Daoy (cell line): ENCODE results near the gene ADAMTS2. TPM values are rescaled to one million over a fixed set of nuclear protein-coding genes. Genes with fewer than 3 reads are reported as not detected.

Source experiments
- DNase-seq: peaks from one replicate; pipeline ENCODE4 v3.0.0-alpha.2; 2015; ENCODE audit warnings: low read depth
- total RNA-seq: library from RNA; depleted of rRNA; stranded (reverse); fragments of >200 nt; shearing (Covaris generic); gene quantifications from 2 replicates; pipeline ENCODE4 v1.2.3, GENCODE V29; 2014

Gene ADAMTS2
- total RNA-seq, 1 experiment from 2014 or later, result 0.46 TPM

DNA sequence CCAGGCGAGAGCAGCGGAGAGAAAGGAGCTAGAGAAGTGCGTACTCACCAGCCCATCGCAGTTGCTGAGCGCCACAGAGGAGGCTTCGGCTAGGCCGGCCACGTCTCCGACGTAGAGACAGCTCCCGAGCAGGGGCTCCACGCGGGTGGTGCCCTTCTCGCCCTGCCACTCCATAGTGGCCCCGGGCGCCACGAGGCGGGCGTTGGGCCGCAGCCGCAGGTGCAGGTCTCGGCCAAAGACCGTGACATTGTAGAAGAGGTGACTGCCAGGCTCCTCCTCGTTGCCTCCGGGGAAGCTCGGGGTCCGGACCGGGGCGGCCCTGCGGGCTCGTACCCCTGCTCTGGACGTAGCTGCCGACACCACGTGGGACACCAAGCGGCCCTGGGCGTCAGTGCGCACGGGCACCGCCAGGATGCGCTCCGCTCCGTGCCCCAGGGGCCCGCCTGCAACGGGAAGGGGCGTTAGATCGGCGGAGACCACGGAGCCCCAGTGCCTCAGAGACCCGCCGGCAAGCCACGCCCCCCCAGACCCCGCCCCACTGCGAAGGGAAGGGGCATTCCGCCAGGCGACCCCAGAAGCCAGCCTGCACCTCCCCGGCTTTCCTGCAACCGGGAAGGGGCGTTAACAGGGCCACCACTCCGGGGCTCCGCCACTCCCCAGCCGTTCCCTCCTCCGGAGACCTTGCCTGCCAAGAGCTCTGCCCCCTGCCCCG lies 1.4 kb downstream of the ADAMTS2 start:
- DNase-seq, result peak; percentile 23

DNA sequence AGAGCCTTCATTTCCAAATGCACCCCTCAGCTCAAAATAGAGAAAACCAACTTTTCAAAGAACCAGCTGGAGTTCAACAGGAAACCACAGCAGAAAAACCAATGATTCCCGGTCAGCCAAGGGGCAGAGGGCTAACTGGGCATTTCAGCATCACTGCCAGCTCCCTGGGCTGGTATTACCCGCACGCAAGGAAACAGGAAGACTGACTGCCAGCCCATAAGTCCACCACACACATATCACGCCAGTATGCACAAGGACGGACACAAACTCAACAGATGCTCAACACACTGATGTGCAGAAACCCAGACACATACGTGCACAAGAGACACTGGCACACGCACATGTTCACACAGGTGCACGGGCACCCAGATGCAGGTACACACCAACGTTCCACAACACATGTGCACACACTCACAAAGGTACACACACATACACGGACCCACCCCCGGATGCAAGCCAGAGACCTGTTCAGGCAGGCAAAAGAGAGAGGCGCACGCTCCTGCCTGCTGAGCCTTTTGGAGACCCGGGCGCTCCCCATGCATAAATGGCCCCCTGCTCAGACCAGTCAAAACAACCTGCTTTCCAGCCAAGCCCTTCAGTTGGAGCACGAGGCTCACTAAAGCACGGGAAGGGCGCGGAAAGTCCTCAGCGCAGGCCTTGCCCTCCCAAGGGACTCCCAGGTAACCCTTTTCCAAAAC lies 2.1 kb downstream of the ADAMTS2 start:
- no peak for DNase-seq

DNA sequence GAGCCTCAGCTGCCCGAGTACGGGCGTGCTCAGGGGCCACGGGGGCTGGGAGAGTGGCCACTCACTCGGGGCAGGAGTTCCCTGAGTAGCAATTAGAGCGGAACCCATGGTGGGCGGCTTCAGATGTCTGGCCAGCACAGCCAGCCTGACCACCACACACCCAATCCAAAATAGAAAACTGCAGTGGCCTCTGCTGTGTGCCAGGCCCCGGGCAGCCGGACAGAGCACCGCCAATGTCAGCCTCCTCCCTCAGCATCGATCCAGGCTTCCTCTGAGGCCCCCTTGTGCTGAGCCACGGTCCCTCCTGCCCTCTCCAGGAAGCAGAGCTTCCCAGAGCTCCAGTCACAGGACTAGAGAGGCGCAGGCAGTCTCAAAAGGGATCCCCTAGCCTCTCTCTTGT lies 2.7 kb downstream of the ADAMTS2 start:
- DNase-seq, result no peak

DNA sequence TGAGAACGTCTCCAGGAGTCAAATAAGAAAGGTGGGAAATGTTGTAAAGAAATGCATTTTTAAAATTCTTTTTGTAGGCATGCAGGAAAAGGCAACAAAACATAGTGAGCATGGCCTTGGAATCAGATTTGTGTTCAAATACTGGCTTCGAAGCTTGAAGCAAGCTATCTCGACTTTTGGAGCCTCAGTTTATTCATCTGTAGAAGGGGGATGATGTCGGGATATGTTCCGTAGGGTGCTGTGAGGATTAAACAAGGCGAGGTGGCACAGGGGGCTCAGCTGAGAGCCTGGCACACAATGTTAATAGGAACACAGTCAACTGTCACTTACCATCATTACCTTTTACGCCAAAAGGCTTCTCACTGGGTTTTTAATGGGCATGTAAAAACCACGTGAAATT lies 4.8 kb downstream of the ADAMTS2 start:
- DNase-seq, result no peak

DNA sequence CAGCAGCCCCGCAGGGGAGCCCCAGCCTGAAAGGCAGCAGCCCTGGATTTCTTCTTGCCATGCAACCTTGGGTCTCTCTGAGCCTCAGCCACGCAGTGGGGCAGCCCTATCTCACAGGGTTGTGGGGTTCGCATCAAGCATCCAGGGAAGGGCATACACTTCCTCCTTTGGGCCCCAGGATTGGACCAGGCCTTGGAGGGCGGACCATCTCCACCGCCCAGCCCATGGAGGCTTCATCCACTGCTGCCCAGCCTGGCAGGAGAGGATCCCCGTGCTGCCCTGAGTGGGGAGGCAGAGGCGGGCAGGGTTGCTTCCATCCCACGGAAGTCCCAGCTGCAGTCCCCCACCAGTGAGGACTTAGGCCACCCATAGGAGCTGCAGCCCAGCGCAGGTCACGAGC lies 5.3 kb downstream of the ADAMTS2 start:
- no peak for DNase-seq

DNA sequence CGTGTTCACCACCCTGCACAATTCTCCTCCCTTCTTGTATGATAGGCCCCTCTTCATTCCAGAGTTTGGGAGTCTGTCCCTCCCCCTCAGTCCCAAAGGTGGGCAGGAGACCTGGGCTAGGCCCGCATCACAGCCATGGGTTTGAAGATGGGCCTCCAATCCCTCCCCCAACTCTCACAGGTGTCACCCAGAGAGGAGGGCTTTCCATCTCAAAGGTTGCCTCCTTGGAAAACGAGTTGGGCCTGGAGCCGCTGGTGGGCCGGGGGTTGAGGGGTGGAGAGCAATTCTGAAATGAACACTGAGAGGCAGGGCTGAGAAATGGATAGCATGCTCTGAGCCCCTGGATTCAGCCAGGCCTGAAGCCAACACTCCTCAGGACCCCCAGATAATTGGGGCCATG lies 6.2 kb downstream of the ADAMTS2 start:
- no peak for DNase-seq

DNA sequence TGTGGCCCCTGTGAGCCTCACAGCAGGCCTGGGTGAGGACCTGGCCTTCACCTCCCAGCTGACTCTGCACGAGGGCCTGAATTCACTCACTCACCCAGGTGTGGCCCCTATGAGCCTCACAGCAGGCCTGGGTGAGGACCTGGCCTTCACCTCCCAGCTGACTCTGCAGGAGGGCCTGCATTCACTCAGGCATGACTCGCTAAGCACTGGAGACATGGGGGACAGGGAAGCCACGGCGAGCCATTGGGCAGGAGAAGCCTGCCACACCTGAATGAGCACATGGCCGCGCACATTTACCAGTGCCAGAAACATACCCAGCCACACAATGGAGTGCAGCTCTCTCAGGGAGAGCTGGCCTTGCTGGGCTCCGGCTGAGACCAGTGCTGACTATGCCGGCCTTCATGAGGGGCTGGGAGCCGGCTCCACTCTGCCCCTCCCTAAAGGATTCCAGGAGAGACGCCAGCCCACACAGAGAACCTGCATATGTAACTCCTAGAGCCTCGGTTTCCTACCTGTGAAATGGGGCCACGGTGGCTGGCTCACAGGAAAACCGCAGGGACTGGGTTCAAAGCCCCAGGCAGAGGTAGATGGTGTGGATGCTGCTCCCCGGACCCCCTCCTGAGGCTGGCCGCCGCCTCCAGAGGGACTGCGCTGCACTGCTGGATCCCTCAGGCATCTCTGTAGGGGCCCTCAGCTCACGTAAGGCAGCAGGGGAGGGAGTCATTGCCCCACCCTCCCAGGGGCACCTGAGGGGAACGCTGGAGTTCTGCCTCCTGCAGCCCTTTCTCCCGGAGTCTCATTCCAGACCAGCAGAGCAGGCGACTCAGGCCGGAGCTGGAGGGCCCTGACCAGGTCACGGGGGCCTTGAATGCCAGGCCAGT lies 7.2 kb downstream of the ADAMTS2 start:
- no peak for DNase-seq

DNA sequence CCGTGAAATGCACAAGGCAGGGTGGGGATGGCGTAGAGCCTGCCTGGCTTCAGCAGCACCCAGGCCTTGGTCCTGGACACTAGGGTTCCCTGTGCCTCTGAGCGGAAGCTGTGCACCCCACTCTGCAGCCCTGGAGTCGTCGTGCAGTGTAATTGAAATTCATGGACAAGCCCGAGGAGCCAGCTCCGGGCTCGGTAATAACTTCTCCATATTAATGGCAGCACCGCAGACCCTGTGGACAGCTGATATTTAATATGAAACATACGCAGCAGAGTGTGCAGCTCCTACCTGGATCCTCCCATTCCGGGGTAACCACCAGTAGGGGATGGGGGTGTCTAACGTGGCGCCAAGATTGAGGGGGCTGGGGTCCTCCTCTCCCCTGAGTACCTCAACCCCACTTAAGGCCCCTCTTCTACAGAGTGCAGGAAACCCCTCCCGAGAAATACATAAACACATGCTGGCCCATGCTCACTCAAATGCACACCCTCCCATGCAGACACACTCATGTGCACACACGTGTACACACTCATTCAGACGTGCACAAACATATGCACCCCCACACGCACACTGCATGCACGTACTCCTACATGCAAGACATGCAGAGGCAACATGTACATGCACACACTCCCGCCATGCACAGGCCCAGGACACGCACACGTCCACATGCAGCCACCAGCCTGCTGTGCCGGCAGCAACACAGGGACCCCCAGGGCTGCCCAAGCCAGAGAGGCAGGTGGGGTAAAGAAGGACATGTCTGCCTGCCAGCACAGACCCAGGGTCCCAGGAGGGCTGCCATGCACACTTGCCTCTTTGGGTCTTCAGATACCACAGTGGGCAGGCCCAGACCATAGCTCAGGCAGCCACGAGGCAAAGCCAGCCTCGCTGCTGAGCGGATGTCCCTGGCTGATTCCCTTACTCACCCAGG lies 8.1 kb downstream of the ADAMTS2 start:
- no peak for DNase-seq

DNA sequence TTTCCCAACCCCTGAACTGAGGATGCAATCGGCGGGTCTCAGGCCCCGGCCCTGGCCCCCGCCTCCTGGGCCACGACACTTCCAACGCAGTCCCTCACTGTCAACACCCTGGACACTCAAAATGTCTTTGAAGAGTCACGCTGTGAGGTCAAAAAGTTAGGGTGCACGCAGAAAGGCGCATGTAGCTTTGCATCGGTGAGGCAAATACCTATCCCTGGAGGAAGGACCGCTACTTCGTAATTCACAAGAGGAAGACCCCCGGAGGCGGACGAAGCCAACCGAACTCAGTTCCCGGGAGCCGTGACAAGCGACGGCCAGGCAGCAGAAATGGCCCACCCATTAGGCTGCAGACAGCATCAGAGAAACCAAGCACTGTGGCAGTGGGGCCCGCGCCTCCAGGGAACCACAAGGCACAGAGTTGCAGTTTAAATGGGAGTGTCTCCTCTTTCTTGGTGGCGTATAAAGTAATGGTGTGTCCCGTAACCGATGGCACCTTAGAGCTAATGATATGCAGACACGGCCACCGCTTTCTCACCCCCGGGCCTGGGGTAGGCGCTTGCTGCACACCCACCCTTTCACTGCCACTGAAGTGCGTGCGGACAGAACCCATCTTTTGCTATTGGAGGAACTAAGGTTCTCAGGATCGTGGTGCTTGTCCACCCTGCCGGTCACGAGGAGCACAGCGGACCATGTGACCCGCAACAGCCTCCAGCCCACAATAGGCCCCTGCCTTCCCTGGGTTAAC lies 9.0 kb downstream of the ADAMTS2 start:
- DNase-seq, result no peak

DNA sequence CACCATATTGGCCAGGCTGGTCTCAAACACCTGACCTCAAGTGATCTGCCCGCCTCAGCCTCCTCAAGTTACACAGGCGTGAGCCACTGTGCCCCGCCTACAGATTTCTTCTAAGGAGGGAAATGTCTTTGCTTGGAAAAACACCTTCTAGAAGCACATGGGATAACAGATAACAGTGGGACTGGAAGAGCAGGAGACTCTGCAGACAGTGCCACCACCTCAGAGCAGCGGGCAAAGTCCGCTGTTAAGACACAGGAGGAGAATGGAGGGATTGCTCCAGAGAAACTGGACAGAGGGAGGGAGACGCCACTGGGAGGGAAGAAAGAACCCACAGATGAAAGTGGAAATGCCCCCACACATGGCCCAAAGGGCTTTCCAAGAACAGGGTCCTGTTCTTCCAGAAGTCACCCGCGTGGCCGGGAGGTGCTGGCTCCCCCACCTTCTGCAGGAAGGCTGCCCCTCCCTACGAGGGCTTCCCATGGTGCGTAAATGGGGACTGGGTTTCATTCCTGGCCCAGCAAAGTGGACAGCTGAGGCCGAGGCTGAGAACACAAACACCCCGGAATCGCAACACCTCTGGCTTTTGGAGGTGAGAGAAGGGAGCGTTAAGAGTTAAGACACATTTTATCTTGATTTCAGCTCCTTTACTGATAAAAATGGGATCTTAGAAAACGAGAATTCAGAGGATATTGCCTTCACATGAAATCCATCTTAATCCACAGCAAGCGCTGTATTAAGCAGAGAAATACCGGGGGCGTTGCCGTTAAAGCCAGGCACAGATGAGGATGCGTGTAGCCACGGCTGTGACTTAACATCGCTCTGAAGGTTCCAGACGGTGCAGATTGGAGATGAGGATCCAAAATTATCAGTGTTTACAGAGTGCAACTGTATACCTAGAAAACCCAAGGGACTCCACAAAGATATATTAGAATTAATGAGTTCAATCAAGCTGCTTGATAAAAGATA lies 11.2 kb downstream of the ADAMTS2 start:
- no peak for DNase-seq

DNA sequence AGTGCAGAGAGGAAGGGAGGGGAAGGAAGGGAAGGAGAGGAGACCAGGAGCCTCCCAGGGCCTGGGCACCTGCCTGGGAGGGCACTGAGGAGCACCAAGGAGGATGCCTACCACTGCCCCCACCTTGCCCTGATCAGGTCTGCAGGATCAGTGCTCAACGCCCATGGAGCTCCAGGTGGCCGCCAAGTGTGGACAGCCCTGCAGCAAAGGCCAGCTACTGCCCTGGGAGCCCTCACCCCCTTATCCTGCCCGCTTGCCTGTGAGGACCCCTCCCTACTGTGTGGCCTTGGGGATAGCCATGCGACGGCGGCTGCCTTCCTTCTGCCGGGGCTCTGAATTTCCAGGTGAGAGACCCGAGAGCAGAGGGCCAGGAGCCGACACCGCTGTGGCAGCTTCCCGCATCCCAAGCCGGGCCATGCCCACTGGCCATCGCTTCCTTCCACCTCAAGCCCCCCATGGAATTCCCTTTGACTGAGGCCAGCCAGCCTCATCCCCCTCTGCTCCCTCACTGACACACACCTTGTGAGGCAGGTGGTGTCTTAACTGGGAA lies 12.4 kb downstream of the ADAMTS2 start:
- DNase-seq, result no peak

DNA sequence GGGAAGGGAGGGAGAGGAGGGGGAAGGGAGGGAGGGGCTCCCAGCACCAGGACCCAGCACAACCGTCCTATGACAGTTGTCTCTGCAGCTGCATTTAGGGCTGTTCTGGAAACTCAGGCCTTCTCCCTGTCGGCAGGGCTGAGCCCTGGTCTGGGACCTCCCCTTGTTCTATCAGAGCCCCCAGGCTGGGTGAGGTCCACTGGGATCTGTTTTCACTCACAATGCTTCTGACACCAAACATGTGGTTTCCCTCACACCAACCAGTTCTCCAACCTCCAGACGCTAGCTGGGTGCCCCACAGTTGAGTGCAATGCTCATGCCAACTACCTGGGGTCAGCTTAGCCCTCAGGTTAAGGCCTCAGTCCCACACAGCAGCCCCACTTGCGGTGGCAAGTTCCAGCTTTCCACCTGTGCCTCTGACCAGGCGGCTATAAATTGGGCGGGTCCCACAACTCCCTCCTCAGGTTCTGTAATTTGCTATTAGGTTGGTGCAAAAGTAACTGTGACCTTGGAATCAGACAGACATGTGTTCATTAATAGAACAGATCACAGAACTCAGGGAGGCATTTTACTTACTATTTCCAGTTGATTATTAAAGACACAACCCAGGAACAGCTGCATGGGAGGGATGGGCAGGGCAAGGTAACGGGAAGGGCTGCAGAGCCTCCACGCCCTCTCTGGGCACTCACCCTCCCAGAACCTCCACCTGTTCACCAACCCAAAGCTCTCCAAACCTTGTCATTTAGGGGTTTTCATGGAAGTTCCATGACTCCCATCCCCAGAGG lies 13.5 kb downstream of the ADAMTS2 start:
- DNase-seq, result no peak

DNA sequence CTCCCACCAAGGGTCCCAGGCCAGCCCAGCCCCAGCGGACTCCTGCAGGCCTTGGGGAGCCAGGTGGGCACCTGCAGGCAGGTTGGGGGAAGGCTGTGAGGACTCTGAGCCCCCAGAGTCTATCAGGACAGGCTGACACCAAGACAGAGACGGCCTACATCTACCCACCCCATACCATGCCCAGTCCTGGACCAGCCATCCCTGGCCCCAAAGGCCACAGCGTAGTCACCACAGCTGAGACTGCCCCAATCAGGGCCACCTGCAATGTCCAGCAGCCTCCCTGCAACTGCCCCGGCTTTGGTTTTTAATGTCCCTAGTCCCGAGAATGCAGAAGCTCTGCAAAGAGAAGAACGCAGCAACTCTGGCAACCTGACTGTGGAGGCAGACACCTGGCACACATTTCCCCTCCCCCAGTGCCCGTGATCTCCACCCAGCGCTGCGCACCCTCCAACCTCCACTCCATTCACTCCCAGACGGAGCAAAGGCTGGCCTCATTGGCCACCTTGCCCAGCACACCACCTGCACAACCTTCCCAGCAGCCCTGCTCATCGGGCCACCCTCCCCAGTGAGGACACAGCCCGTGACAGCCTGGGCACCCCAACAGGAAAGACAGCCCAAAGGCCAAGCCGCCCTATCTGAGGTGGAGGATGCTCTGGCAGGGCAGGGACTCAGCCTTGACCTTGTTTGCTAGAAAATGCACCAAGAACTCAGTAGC lies 14.9 kb downstream of the ADAMTS2 start:
- DNase-seq, result no peak

DNA sequence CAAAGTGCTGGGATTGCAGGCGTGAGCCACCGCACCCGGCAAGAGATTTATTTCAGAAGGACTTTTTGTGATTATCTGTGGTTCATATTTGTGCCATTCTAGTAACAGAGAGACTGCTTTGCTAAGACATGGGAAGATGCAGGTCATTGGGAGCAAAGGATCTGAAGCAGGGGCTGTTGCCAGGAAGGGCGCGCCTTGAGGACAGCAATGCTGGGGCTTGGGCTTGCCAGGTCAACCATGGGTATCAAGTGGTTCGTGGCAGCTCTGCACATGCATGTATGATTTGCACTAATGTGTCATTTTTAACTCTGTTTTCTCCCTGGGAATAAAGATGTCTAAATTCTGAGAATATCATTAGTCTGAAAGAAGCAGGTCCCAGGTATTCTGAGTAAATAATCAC lies 17.0 kb downstream of the ADAMTS2 start:
- no peak for DNase-seq

DNA sequence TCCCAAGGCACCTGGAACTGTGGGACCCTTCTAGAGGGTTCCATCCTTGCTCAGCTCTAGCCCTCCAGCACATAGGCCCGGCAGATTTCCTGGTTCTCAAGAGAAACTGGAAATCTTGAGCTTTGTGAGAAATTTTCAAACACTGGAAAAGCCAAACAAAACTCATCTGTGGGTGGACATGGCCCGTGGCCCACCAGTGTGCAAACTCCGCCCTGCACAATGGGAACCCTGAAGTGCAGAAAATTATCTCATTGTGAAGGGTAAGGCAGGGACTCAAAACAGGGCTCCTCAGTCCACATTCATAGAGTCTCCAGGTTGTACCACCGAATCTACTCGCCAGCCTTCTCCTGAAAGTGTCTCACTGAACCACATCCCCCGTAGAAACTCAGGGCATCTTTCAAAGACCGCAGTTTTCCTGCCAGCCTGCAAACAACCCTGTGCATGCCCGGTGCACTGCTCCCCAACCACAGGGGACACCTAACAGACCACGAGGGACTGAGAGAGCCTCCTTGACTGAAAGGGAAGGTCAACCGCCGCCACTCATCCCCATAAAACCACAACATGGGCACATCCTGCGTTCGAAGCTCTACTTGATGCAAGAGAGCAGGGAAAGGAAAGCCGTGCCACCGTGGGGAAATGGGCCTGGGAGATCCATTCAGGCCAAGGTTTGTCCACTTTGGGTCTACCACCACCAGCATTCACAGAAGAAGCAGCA lies 18.1 kb downstream of the ADAMTS2 start:
- no peak for DNase-seq

DNA sequence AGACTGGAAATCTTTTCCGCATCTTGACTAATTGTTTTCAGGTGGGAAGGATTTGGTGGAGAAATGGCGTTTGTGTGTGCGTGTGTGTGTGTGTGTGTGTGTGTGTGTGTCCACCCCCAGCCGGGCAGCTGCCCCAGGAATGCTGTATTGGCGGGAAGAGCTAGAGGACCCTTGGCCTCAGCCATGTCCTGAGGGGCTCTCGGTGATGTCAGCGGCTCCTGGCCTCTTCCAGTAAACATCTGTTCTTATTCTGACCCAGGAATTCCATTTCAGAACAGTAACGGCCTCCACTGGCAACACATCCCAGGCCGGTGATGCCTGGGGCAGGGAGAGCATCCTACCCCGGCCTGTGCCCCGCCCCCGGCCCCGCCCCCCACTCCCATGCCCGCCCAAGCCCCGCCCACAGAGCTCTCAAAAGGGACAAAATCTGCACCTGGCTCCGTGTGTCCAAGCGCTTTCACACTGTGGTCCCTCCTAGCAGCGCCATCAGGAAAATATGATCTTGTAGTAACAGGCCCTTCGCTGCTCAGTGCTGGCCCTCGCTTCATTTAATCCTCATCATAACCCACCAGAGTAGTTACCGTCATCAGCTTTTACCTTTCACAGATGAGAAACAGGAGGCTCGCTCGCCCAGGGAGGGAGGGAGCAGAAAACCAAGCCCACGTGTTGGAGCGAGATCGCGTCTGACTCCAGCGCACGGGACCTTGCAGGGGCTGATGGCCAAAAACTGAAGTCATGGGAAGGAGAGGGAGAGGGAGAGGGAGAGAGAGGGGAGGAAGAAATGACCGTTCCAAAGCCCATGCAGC lies 18.9 kb downstream of the ADAMTS2 start:
- no peak for DNase-seq
